ENCODE measurements around the gene ADM5. TPM values are rescaled to one million over a fixed set of nuclear protein-coding genes. Genes with fewer than 3 reads are reported as not detected.

The ADM5 gene
- total and polyA plus RNA-seq, 10 donors: 1.4 to 14.2 (median 3.7) TPM

GRCh38 chr19:49666120-49666444 is 23.3 kb upstream of the ADM5 start:
- Histone ChIP-seq H3K9me3 (no peaks in the 10 kb centered on the region), H3K4me3 (peak overlapping the region; percentile 42 to 95 (median 86)), H3K4me1 (peaks cover 15 to 53% (median 37%) of the 10 kb centered on the region in 6 donors), H3K27me3 (replicated peaks in 1 of 7) (no peaks in the 10 kb centered on the region), H3K27ac (peak overlapping the region; percentile 66 to 96 (median 93)), H3K36me3 (peaks cover 2 to 59% (median 20%) of the 10 kb centered on the region in 6 donors)
- WGBS, 5 donors: 1 to 2% (median 1%) methylated on average over 8 to 9 of the region's 9 CpGs
- intact Hi-C loops (cut with DNase I; ENCODE audit: low total_unique reads): loop anchor here (10.0 kb wide), 1 partner anchor 71 kb away; the partner anchor contains the start of gene PRR12
- TF ChIP-seq CTCF (IDR thresholded peaks at IDR 0.05 in 8 of 11, conservative IDR thresholded peaks at IDR 0.05 in 3 of 11) (peak in 1 of 11 experiments; percentile 7), POLR2A (IDR thresholded peaks at IDR 0.05) (no peak), POLR2AphosphoS5 (IDR thresholded peaks at IDR 0.05) (no peak)
- no peak for DNase-seq

- 88 to 100% (median 93%) methylated on average over 2 of the region's 2 CpGs for WGBS, 5 donors
- intact Hi-C loops (cut with DNase I; ENCODE audit: low total_unique reads): loop anchor here (10.0 kb wide), 1 partner anchor 73 kb away; the partner anchor contains the start of gene PRR12
- DNase-seq: no peak
- Histone ChIP-seq H3K9me3 (no peaks in the 10 kb centered on the region), H3K4me3 (no peak overlapping the region), H3K27ac (no peak overlapping the region), H3K27me3 (replicated peaks in 1 of 7) (no peaks in the 10 kb centered on the region), H3K4me1 (peaks cover 15 to 58% (median 41%) of the 10 kb centered on the region in 6 donors), H3K36me3 (peaks cover 0 to 46% (median 6%) of the 10 kb centered on the region in 6 donors)
- TF ChIP-seq POLR2AphosphoS5 (IDR thresholded peaks at IDR 0.05) (no peak), CTCF (IDR thresholded peaks at IDR 0.05 in 8 of 11, conservative IDR thresholded peaks at IDR 0.05 in 3 of 11) (no peak), POLR2A (IDR thresholded peaks at IDR 0.05) (no peak)
Measured at GRCh38 chr19:49667473-49667872, 21.9 kb upstream of the ADM5 start.

- H3K27ac ChIP-seq: no peak overlapping the region
- intact Hi-C loops (cut with DNase I; ENCODE audit: low total_unique reads): loop anchor here (10.0 kb wide), 1 partner anchor 75 kb away; the partner anchor contains the start of gene PRR12
- WGBS, 5 donors: 89 to 97% (median 92%) methylated on average over 3 of the region's 3 CpGs
- peaks cover 8 to 58% (median 23%) of the 10 kb centered on the region in 6 donors for H3K4me1 ChIP-seq
- TF ChIP-seq CTCF (IDR thresholded peaks at IDR 0.05 in 8 of 11, conservative IDR thresholded peaks at IDR 0.05 in 3 of 11): no peak
- TF ChIP-seq POLR2AphosphoS5 (IDR thresholded peaks at IDR 0.05): no peak
- TF ChIP-seq POLR2A (IDR thresholded peaks at IDR 0.05): no peak
- no peak overlapping the region for H3K4me3 ChIP-seq
- no peak for DNase-seq
- no peaks in the 10 kb centered on the region for H3K27me3 ChIP-seq (replicated peaks in 1 of 7)
- no peaks in the 10 kb centered on the region for H3K9me3 ChIP-seq
- peaks cover 0 to 37% (median 0%) of the 10 kb centered on the region in 6 donors for H3K36me3 ChIP-seq
Measured at GRCh38 chr19:49669516-49669915, 19.9 kb upstream of the ADM5 start.

GRCh38 chr19:49672131-49672919 is 17.1 kb upstream of the ADM5 start:
- Histone ChIP-seq H3K9me3 (no peaks in the 10 kb centered on the region), H3K36me3 (peaks cover 0 to 37% (median 0%) of the 10 kb centered on the region in 6 donors), H3K4me1 (peaks cover 3 to 53% (median 19%) of the 10 kb centered on the region in 6 donors), H3K4me3 (peak overlapping the region in 1 of 8 donors; percentile 37), H3K27ac (peak overlapping the region in 7 of 8 donors; percentile 36 to 94 (median 55)), H3K27me3 (replicated peaks in 1 of 7) (no peaks in the 10 kb centered on the region)
- 27 to 36% (median 31%) methylated on average over 28 of the region's 28 CpGs for WGBS, 5 donors
- intact Hi-C loops (cut with DNase I; ENCODE audit: low total_unique reads): loop anchor here (10.0 kb wide), 1 partner anchor 98 kb away; no protein-coding TSS in a partner anchor
- peak; percentile 94 for DNase-seq
- TF ChIP-seq POLR2AphosphoS5 (IDR thresholded peaks at IDR 0.05) (peak; percentile 59 to 69 (median 59)), CTCF (IDR thresholded peaks at IDR 0.05 in 8 of 11, conservative IDR thresholded peaks at IDR 0.05 in 3 of 11) (peak; percentile 84 to 96 (median 92)), POLR2A (IDR thresholded peaks at IDR 0.05) (no peak)

All from spleen (tissue), 11 donors.